ENCODE measurements around the gene MACO1.

Gene MACO1

GRCh38 chr1:25482211-25482610 is 51.5 kb downstream of the MACO1 start:
- Histone ChIP-seq H3K4me1 (peaks cover 7% of the 10 kb centered on the region), H3K4me3 (ENCODE audit: low read depth, low read length) (no peak overlapping the region), H3K36me3 (ENCODE audit: control insufficient read depth, insufficient read depth, low read length) (no peaks in the 10 kb centered on the region), H3K27me3 (ENCODE audit: control insufficient read depth, insufficient read depth, low read length) (no peaks in the 10 kb centered on the region), H3K27ac (no peak overlapping the region), H3K9ac (no peak overlapping the region), H3K79me2 (no peaks in the 10 kb centered on the region), H2AFZ (peak overlapping the region; percentile 4), H3K4me2 (ENCODE audit: low read length) (peak overlapping the region; percentile 34), H3K9me3 (ENCODE audit: control insufficient read depth, low read length) (no peaks in the 10 kb centered on the region)
- TF ChIP-seq CTCF (IDR thresholded peaks at IDR 0.05) = no peak

GRCh38 chr1:25484096-25484495 is 53.4 kb downstream of the MACO1 start:
- Histone ChIP-seq H2AFZ (no peak overlapping the region), H3K27ac (no peak overlapping the region), H3K9me3 (ENCODE audit: control insufficient read depth, low read length) (no peaks in the 10 kb centered on the region), H3K27me3 (ENCODE audit: control insufficient read depth, insufficient read depth, low read length) (no peaks in the 10 kb centered on the region), H3K36me3 (ENCODE audit: control insufficient read depth, insufficient read depth, low read length) (no peaks in the 10 kb centered on the region), H3K4me2 (ENCODE audit: low read length) (no peak overlapping the region), H3K4me1 (peaks cover 7% of the 10 kb centered on the region), H3K4me3 (ENCODE audit: low read depth, low read length) (no peak overlapping the region), H3K9ac (no peak overlapping the region), H3K79me2 (no peaks in the 10 kb centered on the region)
- no peak for TF ChIP-seq CTCF (IDR thresholded peaks at IDR 0.05)

GRCh38 chr1:25484533-25484932 is 53.8 kb downstream of the MACO1 start:
- H3K9me3 ChIP-seq (ENCODE audit: control insufficient read depth, low read length) = no peaks in the 10 kb centered on the region
- H3K4me2 ChIP-seq (ENCODE audit: low read length) = no peak overlapping the region
- H3K79me2 ChIP-seq = no peaks in the 10 kb centered on the region
- no peaks in the 10 kb centered on the region for H3K27me3 ChIP-seq (ENCODE audit: control insufficient read depth, insufficient read depth, low read length)
- no peak for TF ChIP-seq CTCF (IDR thresholded peaks at IDR 0.05)
- no peaks in the 10 kb centered on the region for H3K36me3 ChIP-seq (ENCODE audit: control insufficient read depth, insufficient read depth, low read length)
- H3K9ac ChIP-seq = no peak overlapping the region
- H3K4me1 ChIP-seq = peaks cover 7% of the 10 kb centered on the region
- H3K27ac ChIP-seq = no peak overlapping the region
- no peak overlapping the region for H3K4me3 ChIP-seq (ENCODE audit: low read depth, low read length)
- H2AFZ ChIP-seq = no peak overlapping the region

- no peaks in the 10 kb centered on the region for H3K79me2 ChIP-seq
- H3K9ac ChIP-seq = no peak overlapping the region
- H3K27ac ChIP-seq = no peak overlapping the region
- H3K36me3 ChIP-seq (ENCODE audit: control insufficient read depth, insufficient read depth, low read length) = no peaks in the 10 kb centered on the region
- peaks cover 7% of the 10 kb centered on the region for H3K4me1 ChIP-seq
- no peak overlapping the region for H3K4me3 ChIP-seq (ENCODE audit: low read depth, low read length)
- H3K9me3 ChIP-seq (ENCODE audit: control insufficient read depth, low read length) = no peaks in the 10 kb centered on the region
- H3K27me3 ChIP-seq (ENCODE audit: control insufficient read depth, insufficient read depth, low read length) = no peaks in the 10 kb centered on the region
- H3K4me2 ChIP-seq (ENCODE audit: low read length) = no peak overlapping the region
- TF ChIP-seq CTCF (IDR thresholded peaks at IDR 0.05) = no peak
- no peak overlapping the region for H2AFZ ChIP-seq
Measured at GRCh38 chr1:25485536-25486411, 55.1 kb downstream of the MACO1 start.

- H2AFZ ChIP-seq = no peak overlapping the region
- TF ChIP-seq CTCF (IDR thresholded peaks at IDR 0.05) = no peak
- no peaks in the 10 kb centered on the region for H3K79me2 ChIP-seq
- no peak overlapping the region for H3K4me3 ChIP-seq (ENCODE audit: low read depth, low read length)
- peaks cover 7% of the 10 kb centered on the region for H3K4me1 ChIP-seq
- no peaks in the 10 kb centered on the region for H3K27me3 ChIP-seq (ENCODE audit: control insufficient read depth, insufficient read depth, low read length)
- H3K9me3 ChIP-seq (ENCODE audit: control insufficient read depth, low read length) = no peaks in the 10 kb centered on the region
- H3K36me3 ChIP-seq (ENCODE audit: control insufficient read depth, insufficient read depth, low read length) = no peaks in the 10 kb centered on the region
- no peak overlapping the region for H3K27ac ChIP-seq
- no peak overlapping the region for H3K4me2 ChIP-seq (ENCODE audit: low read length)
- no peak overlapping the region for H3K9ac ChIP-seq
Measured at GRCh38 chr1:25486602-25487001, 55.9 kb downstream of the MACO1 start.

Data from parathyroid adenoma (tissue), 2 donors.